NCI-H146 (cell line): ENCODE measurements around the gene PLPPR1.

Experiments
- DNase-seq: peaks from one replicate; lab custom pipeline; 2025; lab: John Stamatoyannopoulos, UW

Gene PLPPR1

DNA sequence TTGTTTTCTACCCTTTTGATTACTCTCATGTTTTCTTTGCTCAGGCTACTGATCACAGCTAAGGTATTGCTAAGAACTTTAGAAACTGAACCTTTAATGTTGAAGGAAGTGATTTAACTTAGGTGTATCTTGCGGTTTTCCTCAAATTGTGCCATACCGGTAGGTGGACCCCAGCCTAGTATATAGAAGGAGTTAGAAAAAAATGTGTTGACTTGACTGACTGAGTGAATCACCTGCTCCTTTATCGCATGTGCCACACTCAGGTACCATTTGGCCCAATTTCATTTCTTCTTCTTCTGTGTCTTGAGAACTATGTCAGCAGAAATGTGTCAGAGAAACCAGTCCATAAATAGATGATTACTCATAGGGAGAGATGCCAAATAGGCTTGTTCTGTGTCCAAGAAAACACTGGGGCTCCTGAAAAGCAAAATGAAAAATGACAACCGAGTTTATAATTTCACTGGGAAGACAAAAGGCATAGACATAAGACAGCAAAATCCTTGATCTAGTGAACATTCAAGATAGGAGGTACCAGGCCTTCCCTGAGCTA is 19.4 kb downstream of the PLPPR1 start:
- DNase-seq, result no peak

DNA sequence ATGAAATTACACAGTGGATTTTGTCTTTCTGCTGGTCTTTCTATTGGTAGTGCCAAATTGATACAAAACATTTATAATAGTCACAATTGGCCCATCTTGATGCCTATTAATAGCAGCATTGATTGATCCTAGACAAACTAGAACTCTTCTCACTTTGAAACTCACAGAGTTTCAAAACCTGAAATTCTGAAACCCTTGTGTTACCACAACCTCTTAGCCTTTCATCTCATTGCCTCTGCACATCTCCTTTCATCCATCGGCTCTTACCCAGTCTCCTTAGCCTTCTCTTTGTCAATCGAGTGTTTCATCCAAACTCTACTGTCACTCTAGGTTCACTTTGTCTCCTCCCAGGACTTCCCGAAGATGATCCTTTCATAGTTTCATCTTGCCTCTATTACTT is 22.1 kb downstream of the PLPPR1 start:
- no peak for DNase-seq

DNA sequence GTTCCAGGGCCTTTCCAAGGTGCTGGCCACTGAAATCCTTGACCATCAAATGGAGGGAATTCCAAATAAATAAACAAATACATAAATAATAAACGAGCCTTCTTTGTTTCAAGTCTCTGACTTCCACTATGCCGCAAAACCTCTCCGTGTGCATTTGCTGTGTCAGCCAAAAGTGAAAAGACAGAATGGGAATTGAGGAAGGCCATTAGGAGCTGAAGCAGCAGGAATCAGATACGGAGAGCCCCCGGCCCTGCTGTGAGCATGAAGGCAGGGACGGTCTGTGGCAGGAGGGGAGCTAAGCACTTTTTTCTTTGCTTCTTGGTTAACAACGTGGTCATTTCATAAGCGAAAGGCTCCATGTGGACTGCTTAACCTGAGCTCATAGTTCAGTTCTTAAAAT is 26.1 kb downstream of the PLPPR1 start:
- DNase-seq, result no peak

DNA sequence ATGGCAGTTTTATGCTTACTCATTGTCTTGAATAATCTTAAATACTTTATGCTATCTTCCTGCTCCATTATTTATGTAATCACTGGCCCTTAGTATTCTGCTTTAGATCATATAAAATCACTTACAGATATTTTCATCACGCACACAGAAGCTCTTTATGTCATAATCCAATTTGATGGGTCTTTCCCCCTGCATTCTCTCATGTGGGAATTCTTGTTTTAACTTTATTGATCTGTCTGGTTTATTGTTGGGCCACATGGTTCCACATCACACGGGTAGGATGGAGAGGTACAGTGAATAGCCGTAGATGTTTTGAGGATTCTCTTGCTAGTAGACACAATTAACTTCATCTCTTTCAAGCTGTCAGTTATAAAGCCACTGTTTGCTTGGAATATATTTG is 27.0 kb downstream of the PLPPR1 start:
- DNase-seq, result no peak

DNA sequence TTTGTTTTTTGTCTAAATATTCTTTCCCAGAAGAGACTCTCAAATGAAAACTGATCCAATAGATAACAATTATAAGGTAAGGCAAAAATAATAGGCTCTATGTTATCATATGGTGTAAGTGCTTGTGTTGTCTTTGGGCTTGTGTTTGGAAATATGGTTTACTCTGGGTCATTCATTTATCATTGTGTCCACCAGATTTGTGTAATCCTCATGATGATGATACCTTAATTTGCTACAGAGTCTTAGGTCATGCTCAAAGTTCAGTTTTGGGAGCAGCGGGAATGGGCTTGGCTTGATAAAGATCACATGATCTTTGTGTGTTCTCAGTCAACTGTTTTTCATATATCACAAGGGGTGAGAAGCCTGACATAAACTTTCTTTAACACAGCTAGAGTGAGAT is 34.2 kb downstream of the PLPPR1 start:
- DNase-seq, result no peak

DNA sequence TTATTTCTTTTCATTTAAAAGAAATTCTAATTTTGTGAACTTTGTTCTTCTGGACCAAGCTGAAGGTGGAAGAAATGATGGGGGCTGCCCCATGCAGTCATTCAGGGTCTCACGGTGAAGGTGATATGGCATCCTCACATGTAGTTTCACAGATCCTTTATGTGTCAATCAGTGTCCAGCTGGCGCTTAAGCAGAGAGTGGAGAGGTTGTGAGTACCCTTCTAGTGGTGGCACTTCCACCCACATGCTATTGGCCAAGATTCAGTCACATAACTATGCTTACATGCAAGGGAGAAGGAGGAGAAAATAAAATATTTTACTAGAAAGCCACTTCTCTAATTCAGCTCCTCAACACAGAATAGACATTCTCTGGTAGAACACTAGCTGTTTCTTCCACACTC is 34.7 kb downstream of the PLPPR1 start:
- no peak for DNase-seq

DNA sequence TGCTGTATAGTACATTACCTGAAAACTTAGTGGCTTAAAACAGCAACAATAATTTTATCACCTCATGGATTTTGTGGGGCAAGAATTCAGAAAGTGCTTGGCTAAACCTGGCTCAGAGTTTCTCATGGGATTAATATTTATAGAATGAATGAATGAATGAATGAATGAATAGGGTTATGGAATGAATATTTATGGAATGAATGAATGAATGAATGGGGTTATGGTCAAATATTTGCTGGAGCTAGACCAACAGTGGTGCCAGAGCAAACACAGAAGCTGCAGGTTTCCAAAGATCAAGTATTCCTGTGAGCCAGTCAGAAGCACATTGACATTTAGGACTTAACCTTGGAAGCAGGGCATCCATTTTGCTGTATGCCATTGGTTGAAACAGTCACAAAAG is 35.7 kb downstream of the PLPPR1 start:
- no peak for DNase-seq

DNA sequence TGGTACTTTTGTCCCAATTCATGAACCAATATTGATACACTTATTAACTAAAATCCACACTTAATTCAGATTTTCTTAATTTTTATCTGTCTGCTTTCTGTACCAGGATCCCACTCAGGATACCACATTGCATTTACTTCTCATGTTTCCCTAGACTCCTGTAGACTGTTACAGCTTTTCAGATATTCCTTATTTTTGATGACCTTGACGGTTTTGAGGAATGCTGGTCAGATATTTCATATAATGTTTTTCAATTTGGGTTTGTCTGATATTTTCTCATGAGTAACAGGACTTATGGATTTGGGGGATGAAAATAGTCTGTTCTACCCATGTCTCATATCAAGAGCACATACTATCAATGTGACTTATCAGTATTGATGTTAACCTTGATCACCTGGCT is 37.4 kb downstream of the PLPPR1 start:
- DNase-seq, result no peak

DNA sequence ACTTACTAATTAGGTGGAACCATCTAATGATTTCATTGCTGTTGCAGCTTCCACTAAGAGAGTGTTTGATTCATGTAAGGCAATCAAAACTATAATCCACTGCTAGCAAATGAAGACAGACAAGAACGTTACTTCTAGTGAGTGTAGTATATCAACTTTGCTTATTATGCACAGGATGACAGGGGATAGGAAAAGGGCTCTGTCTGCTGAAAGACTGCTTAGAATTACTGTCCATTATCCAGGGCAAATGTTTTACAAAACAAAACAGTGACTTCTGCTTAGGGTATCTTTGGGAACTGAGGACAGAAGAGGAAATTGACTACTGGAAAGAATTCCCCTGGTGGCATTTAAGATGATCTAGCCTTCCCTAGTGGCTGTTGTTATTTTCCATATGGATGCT is 40.2 kb downstream of the PLPPR1 start:
- DNase-seq, result no peak

DNA sequence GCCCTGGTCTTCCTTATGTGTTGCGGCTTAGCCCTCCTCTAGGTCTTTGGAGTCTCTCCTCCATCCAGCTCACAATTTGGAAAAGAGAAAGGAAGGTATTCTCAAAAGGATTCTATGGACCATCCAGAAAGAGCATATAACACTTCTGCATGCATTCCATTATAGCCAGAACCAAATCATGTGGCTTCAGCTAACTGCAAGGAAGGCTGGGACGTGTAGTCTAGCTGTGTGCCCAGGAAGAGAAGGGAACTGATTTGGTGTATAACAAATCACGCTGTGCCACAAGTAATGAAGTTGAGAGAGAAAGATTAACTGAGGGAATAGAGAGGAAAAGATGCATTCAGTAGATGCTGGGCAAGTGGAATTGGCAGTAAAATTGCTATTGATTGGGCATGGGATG is 43.7 kb downstream of the PLPPR1 start:
- DNase-seq, result no peak

DNA sequence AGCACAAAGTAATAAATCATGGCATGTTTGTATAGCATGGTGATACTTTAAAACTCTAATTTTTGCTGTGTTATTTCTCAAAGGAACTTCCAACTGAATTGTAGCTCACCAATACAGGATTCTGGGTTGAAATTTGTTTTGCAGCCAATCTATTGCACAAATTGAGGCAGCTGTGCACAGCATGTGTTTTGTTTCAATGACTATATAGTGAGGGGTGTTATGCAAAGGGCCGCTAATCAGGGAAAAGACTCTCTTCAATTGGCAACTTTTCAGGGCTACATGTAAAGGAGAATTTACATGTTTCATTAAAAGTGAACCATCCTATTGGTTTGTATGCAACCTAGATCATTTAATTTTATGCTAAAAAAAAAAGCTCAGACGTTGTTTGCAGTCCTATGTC is 44.6 kb downstream of the PLPPR1 start:
- peak; percentile 3 for DNase-seq

DNA sequence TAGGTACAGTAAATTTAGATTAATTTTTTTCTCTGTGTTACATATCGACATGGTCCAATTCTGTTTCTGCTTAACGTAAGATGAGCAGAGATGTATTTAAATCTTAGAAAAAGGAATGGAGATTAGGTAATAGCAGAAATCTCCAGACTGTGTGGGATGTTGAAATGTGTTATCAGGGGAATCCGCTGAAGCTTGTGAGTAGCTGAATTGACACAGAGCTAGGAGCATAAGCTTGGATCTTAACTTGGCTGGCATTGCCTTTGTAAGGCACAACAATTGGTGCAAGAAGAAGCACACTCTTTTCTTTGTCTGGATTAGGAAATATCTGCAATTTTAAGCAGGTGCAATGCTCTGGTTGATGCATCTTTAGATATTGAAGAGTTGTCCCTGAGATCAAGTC is 53.1 kb downstream of the PLPPR1 start:
- no peak for DNase-seq

DNA sequence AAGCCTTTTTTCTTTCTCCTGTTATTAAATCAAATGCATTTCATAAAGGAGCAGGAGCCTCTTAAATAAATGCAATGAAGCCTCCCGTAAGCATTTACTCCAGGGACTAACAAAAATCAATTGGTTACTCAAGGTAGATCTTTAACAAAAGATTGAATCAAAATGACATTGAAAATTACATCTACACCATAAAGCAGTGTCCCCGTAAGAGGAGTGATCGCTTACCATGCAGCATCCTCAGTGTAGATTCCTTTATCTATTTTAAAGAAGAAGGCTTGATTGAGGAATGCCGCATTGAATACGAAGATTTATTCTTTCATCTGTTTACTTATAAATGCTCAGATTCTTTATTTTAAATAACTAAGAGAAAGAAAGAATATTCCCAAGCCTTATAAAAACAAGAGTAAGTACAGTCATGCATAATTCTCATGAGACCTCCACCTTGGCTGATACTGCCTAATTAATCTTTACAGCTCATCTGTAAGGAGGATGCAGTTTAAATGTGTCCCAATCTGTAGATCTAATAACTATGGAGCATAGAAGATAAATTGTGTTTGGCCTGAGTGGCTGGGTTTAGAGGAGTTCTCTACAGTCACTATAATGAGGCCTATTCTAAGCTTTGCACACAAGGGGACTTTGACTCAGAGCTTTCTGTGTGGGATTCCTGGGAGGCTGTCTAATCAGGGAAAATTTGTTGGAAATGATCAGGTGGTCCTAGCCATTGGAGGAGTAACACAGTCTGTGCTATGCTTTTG is 55.1 kb downstream of the PLPPR1 start:
- DNase-seq, result no peak

DNA sequence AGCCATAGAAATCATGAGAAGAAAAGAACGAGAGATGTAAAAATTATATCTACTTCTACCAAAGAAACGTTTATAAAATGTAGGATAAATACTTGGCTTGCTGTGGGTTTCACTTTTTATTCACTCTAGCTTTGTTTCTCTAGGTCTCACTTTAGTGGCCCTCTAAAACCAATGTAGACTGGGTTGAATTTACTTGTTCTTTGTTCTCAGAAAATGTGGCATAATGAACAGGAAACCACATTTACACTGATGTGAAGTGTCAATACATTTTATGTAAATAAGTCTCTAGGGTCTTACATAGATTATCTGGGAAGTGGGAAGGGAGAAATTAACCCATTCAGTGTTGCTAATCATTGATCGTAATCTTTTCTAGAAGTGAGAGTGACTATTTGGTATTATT is 58.9 kb downstream of the PLPPR1 start:
- peak; percentile 43 for DNase-seq

DNA sequence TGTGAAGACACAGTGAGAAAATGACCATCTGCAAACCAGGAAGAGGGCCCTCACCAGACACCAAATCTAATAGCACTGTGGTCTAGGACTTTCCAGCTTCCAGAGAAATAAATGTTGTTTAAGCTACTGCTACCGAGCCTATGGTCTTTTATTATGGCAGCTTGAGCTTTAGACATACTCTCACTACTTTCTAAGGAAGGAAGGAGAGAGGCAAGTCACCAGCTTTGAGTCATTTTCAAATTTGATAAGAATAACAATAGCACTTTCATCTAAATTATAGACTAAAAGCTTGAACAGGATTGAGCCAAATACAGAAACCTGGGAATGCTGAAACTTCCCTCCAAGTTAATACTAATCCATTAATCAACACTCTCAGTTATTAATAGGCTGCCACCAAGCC is 64.4 kb downstream of the PLPPR1 start:
- no peak for DNase-seq

DNA sequence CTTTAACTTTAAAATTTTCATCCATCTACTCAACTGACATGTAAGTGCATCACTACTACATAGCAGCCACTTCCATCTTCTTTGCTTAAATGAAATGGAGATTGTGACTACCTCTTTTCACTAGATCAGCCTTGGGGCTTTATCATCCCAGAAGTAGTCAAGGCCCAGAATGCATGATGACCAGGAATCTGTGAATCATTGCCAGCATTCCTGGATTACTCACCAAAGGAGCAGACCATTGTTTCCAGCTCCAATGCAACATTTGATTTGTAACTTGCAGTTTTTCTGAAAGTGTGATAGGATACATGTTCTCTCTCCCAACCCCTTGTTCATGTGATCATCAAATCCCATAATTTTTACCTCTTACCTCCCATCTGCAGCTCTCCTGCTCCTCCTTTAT is 65.1 kb downstream of the PLPPR1 start:
- no peak for DNase-seq

DNA sequence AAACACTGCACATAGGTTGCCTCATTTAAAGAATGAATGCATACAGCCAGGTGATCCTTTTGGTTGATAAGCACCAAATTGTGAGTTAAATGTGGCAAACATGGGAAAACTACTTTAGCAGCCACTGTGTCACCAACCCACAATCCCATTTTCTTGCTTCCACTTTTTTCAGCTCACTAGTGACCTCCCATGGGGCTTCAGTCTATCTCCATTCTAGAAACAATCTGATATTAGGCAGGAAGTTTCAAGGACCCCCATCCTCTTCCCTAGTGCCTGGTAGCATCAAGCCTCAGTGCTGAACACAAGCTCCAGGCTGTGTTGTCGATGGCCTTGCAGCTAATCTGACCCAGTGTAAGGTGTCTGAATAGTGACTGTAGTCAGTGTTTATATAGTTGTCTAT is 66.2 kb downstream of the PLPPR1 start:
- no peak for DNase-seq

DNA sequence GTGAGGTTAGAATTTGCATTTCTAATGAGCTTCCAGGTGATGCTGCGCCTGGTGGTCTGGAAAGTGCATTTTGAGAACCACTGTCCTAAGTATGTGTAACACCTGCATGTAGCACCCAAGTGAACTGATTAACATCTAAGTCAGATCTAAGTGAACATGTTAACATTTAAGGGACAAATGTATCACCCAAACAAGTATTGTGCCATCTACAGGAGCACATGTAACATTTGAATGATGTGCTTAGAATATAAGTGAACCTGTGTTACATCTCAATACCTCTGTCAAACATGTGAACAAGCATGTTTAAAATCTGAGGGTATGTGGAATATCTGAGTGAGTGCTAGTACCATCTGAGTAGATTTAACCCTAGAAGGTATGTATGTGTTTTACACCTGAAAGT is 68.7 kb downstream of the PLPPR1 start:
- DNase-seq, result no peak

DNA sequence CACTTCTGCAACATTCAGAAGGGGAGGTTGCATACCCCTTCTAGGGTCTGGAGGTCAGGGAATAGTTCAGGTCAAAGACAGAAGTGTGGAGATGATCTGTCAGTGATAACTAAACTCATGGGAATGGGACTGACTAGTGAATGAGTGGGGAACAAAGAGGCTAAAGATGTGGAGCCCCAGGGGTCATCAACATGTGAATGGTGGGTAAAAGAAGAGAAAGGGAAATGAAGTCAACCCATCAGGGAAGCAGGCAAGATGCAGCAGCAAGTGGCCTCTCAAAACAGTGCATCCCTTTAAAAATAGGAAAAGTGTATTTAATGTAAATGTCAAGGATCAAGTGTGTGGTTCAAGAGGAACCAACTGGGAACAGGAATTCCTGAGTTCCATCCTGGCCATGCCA is 69.9 kb downstream of the PLPPR1 start:
- DNase-seq, result no peak

DNA sequence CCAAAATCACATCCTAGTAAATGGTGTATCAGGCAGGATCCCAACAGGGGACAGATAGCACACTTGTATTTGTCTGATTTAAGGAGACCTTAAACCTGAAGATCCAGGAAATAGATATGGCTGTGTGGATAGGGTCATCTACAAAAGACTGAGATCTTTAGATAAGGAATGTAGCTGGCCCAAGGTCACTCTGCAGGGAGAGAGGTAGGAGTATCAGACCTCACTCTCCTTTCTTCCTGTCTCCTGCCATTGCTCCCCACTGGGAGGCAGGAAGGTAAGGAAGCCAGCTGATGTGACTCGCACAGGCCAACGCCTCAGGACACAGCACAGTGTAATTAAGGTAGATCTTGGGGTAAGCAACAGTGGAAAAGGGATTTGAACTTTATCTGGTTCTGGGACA is 85.8 kb downstream of the PLPPR1 start:
- DNase-seq, result no peak

DNA sequence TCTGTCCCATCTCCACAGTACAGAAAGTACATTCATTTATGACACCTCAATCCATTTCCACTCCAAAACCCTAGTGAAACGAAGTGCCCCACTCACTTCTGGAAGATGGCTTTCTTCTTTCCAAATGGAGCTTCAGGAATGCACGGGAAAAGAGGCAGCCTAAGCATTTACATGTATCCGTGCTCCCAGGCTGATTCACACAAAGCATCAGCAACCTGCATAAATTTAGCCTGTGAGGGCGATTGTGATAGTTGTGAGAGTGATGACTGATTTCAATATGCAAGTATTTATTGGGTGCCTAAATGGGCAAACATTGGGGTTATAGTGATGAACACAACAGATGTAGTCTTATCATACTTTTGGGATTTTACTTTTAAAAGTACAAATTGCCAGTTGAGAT is 86.6 kb downstream of the PLPPR1 start:
- DNase-seq, result no peak

DNA sequence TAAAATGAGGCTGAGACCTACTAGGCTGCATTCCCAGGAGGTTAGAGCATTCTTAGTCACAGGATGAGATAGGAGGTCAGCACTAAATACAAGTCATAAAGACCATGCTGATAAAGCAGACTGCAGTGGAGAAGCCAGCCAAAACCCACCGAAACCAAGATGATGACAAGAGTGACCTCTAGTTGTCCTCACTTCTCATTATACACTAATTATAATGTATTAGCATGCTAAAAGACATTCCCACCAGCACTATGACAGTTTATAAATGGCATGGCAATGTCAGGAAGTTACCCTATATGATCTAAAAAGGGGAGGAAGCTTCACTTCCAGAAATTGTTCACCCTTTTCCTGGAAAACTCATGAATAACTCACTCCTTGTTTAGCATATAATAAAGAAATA is 88.6 kb downstream of the PLPPR1 start:
- DNase-seq, result no peak

DNA sequence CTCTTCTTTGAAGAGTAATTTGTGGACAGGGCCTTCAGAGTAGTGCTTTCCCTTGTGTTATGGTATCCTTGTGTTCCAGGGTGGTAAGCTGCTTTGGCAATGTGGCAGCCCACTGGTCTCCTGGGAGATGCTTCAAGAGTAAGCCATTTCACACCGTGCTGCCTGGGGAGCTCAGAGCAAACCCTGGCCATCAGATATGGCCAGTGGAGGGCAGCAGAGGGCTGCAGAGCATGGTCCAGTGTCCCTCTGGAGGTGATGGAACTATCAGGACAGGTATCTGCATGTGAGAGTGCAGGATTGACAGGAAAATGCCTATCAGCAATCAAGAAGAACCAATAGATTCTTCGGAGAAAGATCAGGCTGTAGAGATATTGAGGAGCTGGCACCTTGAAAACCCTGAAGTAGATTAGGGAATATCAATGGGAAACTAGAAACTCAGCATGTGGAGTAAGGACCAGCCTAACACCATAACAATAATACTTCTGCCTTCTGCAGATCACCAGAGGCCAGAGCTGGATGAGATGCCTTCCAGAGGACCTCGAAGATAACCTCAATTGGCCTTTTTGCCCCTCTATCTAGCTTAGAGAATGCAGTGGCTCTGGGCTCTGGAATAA is 90.8 kb downstream of the PLPPR1 start:
- DNase-seq, result peak; percentile 49

DNA sequence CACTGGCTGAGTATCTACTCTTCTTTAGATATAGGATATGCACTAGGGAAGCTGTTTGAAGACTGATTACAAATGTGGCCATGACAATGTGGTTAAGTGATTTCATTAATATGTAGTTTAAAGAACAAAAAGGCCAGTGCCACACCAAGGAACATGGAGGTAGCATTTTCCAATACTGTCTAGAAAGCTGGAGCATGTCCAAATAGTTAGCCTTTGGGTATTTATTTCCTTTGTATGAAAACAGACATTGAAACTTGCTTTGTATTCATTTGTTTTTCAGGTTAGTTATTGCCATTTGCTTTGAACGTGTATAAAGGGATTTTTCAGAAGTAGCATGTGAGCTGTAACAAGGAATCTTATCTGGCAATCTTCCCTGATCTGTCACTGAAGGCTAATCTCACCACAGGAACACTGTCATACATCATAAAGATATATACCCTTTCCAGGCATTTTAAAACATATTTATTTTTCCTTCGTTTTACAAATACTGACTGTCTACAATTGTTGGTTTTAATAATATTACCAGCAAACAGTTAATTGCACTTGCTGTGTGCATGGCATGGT is 93.4 kb downstream of the PLPPR1 start:
- DNase-seq, result no peak
